KMS-11 (cell line): ENCODE measurements around the gene PACSIN2.

ENCODE experiments used
- H2AFZ ChIP-seq: fragments of 200-600 bp; sonication (generic); 2 replicates; pipeline ENCODE4 v1.6.1; 2016; ENCODE audit warnings: antibody characterized with exemption, mixed run types, low read depth
- H3K27ac ChIP-seq: fragments of 200-600 bp; sonication (generic); 2 replicates; pipeline ENCODE4 v1.6.1; 2016; ENCODE audit warnings: mild to moderate bottlenecking, mixed run types
- H3K27me3 ChIP-seq: fragments of 200-600 bp; sonication (generic); 2 replicates; pipeline ENCODE4 v1.6.1; 2017; ENCODE audit warnings: mild to moderate bottlenecking, low read depth, mixed run types, moderate library complexity; ENCODE audit not compliant: insufficient read depth
- H3K36me3 ChIP-seq: fragments of 200-600 bp; sonication (generic); 2 replicates; pipeline ENCODE4 v1.6.1; 2017; ENCODE audit warnings: mild to moderate bottlenecking, mixed run types; ENCODE audit not compliant: insufficient read depth
- H3K4me1 ChIP-seq: fragments of 200-600 bp; sonication (generic); 2 replicates; pipeline ENCODE4 v1.6.1; 2016; ENCODE audit warnings: mild to moderate bottlenecking, low read depth, mixed run types; ENCODE audit not compliant: poor library complexity, severe bottlenecking
- H3K4me2 ChIP-seq: fragments of 200-600 bp; sonication (generic); 2 replicates; pipeline ENCODE4 v1.7.0; 2016; ENCODE audit warnings: mild to moderate bottlenecking, mixed run types
- H3K4me3 ChIP-seq: fragments of 200-600 bp; sonication (generic); IDR thresholded peaks from 2 replicates; pipeline ENCODE4 v1.6.1; 2017; ENCODE audit warnings: low read depth, low read length, mixed read lengths; ENCODE audit not compliant: insufficient read depth
- H3K79me2 ChIP-seq: fragments of 200-600 bp; sonication (generic); 2 replicates; pipeline ENCODE4 v1.6.1; 2016; ENCODE audit warnings: low read depth, mixed run types; ENCODE audit not compliant: insufficient read depth
- H3K9ac ChIP-seq: fragments of 200-600 bp; sonication (generic); 2 replicates; pipeline ENCODE4 v1.6.1; 2016; ENCODE audit warnings: mild to moderate bottlenecking, mixed run types
- H4K20me1 ChIP-seq: fragments of 200-600 bp; sonication (generic); 2 replicates; pipeline ENCODE4 v1.6.1; 2016; ENCODE audit warnings: mild to moderate bottlenecking, mixed run types; ENCODE audit not compliant: insufficient read depth
- CTCF ChIP-seq: fragments of 200-600 bp; sonication (generic); conservative IDR thresholded peaks from 2 replicates; pipeline ENCODE4 v1.6.1; 2017; ENCODE audit warnings: low read depth, mild to moderate bottlenecking, antibody characterized with exemption, low read length, moderate library complexity, mixed read lengths

PACSIN2 gene

GRCh38 chr22:42865536-42865935, 149.4 kb downstream of the PACSIN2 start:
- H4K20me1 ChIP-seq = no peaks in the 10 kb centered on the region
- no peak overlapping the region for H3K27ac ChIP-seq
- no peak overlapping the region for H3K4me3 ChIP-seq
- H3K79me2 ChIP-seq = no peaks in the 10 kb centered on the region
- no peak overlapping the region for H2AFZ ChIP-seq
- peaks cover 8% of the 10 kb centered on the region for H3K4me1 ChIP-seq
- H3K9ac ChIP-seq = no peak overlapping the region
- no peaks in the 10 kb centered on the region for H3K27me3 ChIP-seq
- TF ChIP-seq CTCF = no peak
- H3K36me3 ChIP-seq = no peaks in the 10 kb centered on the region
- no peak overlapping the region for H3K4me2 ChIP-seq

- no peaks in the 10 kb centered on the region for H3K27me3 ChIP-seq
- no peaks in the 10 kb centered on the region for H3K36me3 ChIP-seq
- no peak overlapping the region for H3K9ac ChIP-seq
- H3K4me3 ChIP-seq = no peak overlapping the region
- H3K79me2 ChIP-seq = no peaks in the 10 kb centered on the region
- no peak overlapping the region for H2AFZ ChIP-seq
- no peaks in the 10 kb centered on the region for H4K20me1 ChIP-seq
- no peak for TF ChIP-seq CTCF
- H3K4me2 ChIP-seq = no peak overlapping the region
- peaks cover 8% of the 10 kb centered on the region for H3K4me1 ChIP-seq
- no peak overlapping the region for H3K27ac ChIP-seq
Measured at GRCh38 chr22:42863349-42863961, 151.5 kb downstream of the PACSIN2 start.

- Histone ChIP-seq H3K36me3 (no peaks in the 10 kb centered on the region), H3K4me2 (no peak overlapping the region), H3K79me2 (no peaks in the 10 kb centered on the region), H3K27ac (no peak overlapping the region), H3K4me1 (peaks cover 8% of the 10 kb centered on the region), H3K4me3 (no peak overlapping the region), H2AFZ (no peak overlapping the region), H4K20me1 (no peaks in the 10 kb centered on the region), H3K9ac (no peak overlapping the region), H3K27me3 (no peaks in the 10 kb centered on the region)
- TF ChIP-seq CTCF = no peak
Measured at GRCh38 chr22:42862045-42862734, 152.8 kb downstream of the PACSIN2 start.

- no peaks in the 10 kb centered on the region for H3K36me3 ChIP-seq
- peaks cover 8% of the 10 kb centered on the region for H3K4me1 ChIP-seq
- no peak overlapping the region for H2AFZ ChIP-seq
- no peak overlapping the region for H3K4me2 ChIP-seq
- H3K79me2 ChIP-seq = peaks cover 5% of the 10 kb centered on the region; the same call in 1 of the 2 replicates
- no peak overlapping the region for H3K9ac ChIP-seq
- no peak overlapping the region for H3K27ac ChIP-seq
- TF ChIP-seq CTCF = no peak
- H4K20me1 ChIP-seq = no peaks in the 10 kb centered on the region
- no peaks in the 10 kb centered on the region for H3K27me3 ChIP-seq
- no peak overlapping the region for H3K4me3 ChIP-seq
Measured at GRCh38 chr22:42860968-42861367, 154.0 kb downstream of the PACSIN2 start.
